ENCODE data around the gene BSPH1. TPM values are rescaled to one million over a fixed set of nuclear protein-coding genes. Genes with fewer than 3 reads are reported as not detected.

BSPH1 gene
- total RNA-seq, 1 experiment from 2014 or later = not detected

DNA sequence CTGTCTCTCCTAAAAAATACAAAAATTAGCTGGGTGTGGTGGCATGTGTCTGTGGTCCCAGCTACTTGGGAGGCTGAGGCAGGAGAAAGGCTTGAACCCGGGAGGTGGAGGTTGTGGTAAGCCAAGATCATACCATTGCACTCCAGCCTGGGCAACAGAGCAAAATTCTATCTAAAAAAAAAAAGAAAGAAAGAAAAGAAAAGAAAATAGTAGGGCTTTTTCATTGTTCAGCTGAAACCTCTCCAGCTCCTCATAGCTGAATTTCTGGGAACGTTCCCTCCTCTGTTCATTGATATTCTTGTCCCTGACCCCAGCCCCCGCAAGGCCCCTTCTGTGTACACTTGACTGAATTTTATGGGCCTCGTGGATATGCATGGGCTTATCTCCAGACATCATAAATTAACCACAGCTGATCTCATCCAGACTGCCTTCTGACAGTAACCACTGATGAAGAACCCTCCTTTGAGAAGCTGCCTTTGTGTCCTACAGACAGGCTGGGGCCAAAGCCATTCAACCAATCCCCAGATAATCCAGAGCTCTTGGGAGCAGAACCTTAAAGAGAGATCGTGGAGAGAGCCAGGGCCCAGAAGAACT, 2.3 kb upstream of the BSPH1 start, which contains the start of gene ELSPBP1:
ELSPBP1 (plus strand) TSS at position 424 of the 594 bp plus-strand sequence. CDS start 14,036 bp downstream, outside the sequence.
- Histone ChIP-seq H3K4me3 (ENCODE audit: low read depth in 2 of 2, low read length in 2 of 2) (no peak within 1 kb of the TSS), H3K4me1 (ENCODE audit: control insufficient read depth, insufficient read depth, low read length) (no peaks in the 10 kb centered on the region), H3K27me3 (ENCODE audit: control insufficient read depth, insufficient read depth, low read length) (peaks cover 9% of the 10 kb centered on the region), H3K27ac (ENCODE audit: low read length) (no peak within 1 kb of the TSS), H3K9me3 (ENCODE audit: control insufficient read depth, insufficient read depth, low read depth, low read length) (no peaks in the 10 kb centered on the region), H3K36me3 (ENCODE audit: control insufficient read depth, insufficient read depth, low read length) (no peaks in the 10 kb centered on the region)
- DNase-seq (ENCODE audit: low read depth, low spot score) (no peak), ATAC-seq (no peak)
- CTCF ChIA-PET = no interaction called here
- intact Hi-C loops (cut with micrococcal nuclease; ENCODE audit: unreplicated experiment) = no loop called here
- in situ Hi-C loops (cut with HindIII; ENCODE audit: low pct_unique_long_range_greater_than_20kb, low sequenced_read_pairs) = no loop called here
- BruUV-seq (replicated peaks) = no TSS peak
- TF ChIP-seq SIN3A (IDR thresholded peaks at IDR 0.05; ENCODE audit: borderline replicate concordance, insufficient read depth, low read depth, low read length) (no peak), POLR2AphosphoS5 (IDR thresholded peaks at IDR 0.05; ENCODE audit: low read depth, low read length) (no peak), TCF7L2 (IDR thresholded peaks at IDR 0.05; ENCODE audit: low read depth, low read length) (no peak)
- TF ChIP-seq, protein P1, sequence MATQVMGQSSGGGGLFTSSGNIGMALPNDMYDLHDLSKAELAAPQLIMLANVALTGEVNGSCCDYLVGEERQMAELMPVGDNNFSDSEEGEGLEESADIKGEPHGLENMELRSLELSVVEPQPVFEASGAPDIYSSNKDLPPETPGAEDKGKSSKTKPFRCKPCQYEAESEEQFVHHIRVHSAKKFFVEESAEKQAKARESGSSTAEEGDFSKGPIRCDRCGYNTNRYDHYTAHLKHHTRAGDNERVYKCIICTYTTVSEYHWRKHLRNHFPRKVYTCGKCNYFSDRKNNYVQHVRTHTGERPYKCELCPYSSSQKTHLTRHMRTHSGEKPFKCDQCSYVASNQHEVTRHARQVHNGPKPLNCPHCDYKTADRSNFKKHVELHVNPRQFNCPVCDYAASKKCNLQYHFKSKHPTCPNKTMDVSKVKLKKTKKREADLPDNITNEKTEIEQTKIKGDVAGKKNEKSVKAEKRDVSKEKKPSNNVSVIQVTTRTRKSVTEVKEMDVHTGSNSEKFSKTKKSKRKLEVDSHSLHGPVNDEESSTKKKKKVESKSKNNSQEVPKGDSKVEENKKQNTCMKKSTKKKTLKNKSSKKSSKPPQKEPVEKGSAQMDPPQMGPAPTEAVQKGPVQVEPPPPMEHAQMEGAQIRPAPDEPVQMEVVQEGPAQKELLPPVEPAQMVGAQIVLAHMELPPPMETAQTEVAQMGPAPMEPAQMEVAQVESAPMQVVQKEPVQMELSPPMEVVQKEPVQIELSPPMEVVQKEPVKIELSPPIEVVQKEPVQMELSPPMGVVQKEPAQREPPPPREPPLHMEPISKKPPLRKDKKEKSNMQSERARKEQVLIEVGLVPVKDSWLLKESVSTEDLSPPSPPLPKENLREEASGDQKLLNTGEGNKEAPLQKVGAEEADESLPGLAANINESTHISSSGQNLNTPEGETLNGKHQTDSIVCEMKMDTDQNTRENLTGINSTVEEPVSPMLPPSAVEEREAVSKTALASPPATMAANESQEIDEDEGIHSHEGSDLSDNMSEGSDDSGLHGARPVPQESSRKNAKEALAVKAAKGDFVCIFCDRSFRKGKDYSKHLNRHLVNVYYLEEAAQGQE (IDR thresholded peaks at IDR 0.05; ENCODE audit: insufficient read depth in 1 of 2, low read depth in 2 of 2, low read length in 1 of 2) = no peak
- TF ChIP-seq, protein P2, sequence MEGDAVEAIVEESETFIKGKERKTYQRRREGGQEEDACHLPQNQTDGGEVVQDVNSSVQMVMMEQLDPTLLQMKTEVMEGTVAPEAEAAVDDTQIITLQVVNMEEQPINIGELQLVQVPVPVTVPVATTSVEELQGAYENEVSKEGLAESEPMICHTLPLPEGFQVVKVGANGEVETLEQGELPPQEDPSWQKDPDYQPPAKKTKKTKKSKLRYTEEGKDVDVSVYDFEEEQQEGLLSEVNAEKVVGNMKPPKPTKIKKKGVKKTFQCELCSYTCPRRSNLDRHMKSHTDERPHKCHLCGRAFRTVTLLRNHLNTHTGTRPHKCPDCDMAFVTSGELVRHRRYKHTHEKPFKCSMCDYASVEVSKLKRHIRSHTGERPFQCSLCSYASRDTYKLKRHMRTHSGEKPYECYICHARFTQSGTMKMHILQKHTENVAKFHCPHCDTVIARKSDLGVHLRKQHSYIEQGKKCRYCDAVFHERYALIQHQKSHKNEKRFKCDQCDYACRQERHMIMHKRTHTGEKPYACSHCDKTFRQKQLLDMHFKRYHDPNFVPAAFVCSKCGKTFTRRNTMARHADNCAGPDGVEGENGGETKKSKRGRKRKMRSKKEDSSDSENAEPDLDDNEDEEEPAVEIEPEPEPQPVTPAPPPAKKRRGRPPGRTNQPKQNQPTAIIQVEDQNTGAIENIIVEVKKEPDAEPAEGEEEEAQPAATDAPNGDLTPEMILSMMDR (IDR thresholded peaks at IDR 0.05) = no peak
- POLR2A ChIA-PET = interaction anchor here (0.6 kb wide), 1 partner anchor 53 kb away, joined by 13 read pairs; no protein-coding TSS in a partner anchor

DNA sequence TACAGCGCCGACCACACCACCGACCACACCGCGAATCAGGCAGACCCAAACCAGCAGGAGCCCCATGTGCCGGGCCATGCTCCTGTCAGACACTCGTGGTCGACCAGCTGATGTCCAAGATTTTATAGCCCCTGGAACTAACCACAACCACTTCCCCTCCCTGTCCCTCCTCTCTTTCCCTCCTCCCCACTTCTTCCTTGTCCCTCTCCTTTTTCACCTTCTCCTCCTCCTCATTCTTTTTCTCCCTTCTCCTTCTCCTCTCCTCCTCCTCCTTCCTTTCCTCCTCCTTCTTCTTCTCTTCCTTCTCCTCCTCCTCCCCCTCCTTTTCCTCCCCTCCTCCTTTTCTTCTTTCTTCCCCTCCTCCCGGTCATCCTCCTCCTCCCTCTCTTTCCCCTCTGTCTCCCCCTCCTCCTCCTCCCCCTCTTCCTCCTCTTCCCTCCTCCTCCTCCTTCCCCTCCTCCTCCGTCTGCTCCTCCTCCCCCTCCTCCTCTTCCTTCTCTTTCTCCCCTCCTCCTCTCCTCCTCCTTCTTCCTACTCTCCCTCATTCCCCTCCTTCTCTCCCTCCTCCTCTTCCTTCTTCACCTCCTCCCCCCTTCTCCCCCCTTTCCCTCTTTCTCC, 670 bp downstream of the BSPH1 start:
- TF ChIP-seq TCF7L2 (IDR thresholded peaks at IDR 0.05; ENCODE audit: low read depth, low read length) (no peak), POLR2AphosphoS5 (IDR thresholded peaks at IDR 0.05; ENCODE audit: low read depth, low read length) (no peak), SIN3A (IDR thresholded peaks at IDR 0.05; ENCODE audit: borderline replicate concordance, insufficient read depth, low read depth, low read length) (no peak)
- TF ChIP-seq, protein P2 (IDR thresholded peaks at IDR 0.05) = no peak
- TF ChIP-seq, protein P1 (IDR thresholded peaks at IDR 0.05; ENCODE audit: insufficient read depth in 1 of 2, low read depth in 2 of 2, low read length in 1 of 2) = no peak
- intact Hi-C loops (cut with micrococcal nuclease; ENCODE audit: unreplicated experiment) = no loop called here
- no peak for ATAC-seq
- Histone ChIP-seq H3K27ac (ENCODE audit: low read length) (no peak overlapping the region), H3K4me1 (ENCODE audit: control insufficient read depth, insufficient read depth, low read length) (no peaks in the 10 kb centered on the region), H3K27me3 (ENCODE audit: control insufficient read depth, insufficient read depth, low read length) (peaks cover 9% of the 10 kb centered on the region), H3K36me3 (ENCODE audit: control insufficient read depth, insufficient read depth, low read length) (no peaks in the 10 kb centered on the region), H3K4me3 (ENCODE audit: low read depth in 2 of 2, low read length in 2 of 2) (no peak overlapping the region), H3K9me3 (ENCODE audit: control insufficient read depth, insufficient read depth, low read depth, low read length) (no peaks in the 10 kb centered on the region)
- ChIA-PET POLR2A (no interaction called here), CTCF (no interaction called here)
- no TSS peak for BruUV-seq (replicated peaks)
- in situ Hi-C loops (cut with HindIII; ENCODE audit: low pct_unique_long_range_greater_than_20kb, low sequenced_read_pairs) = no loop called here
- no peak for DNase-seq (ENCODE audit: low read depth, low spot score)

All from Panc1 (cell line).